Tibial nerve (tissue), 4 donors: ENCODE results near the gene ETV3. TPM values are rescaled to one million over a fixed set of nuclear protein-coding genes. Genes with fewer than 3 reads are reported as not detected.

Experiments
- DNase-seq, 2 donors: peaks; one replicate each; pipeline ENCODE4 v3.0.0-alpha.2; 2019; ENCODE audit warnings: low spot score in 2 of 2
- H3K27ac ChIP-seq, 4 donors: fragments of 200-600 bp; sonication (generic) in 3 of 4; one replicate each; pipeline ENCODE4 v1.5.1; 2017 to 2019; ENCODE audit warnings: mild to moderate bottlenecking in 1 of 4
- H3K27me3 ChIP-seq, 2 donors: fragments of 200-600 bp; sonication (generic) in 1 of 2; one replicate each; pipeline versions ENCODE4 v1.5.1 to v1.6.0; 2017 to 2019
- H3K36me3 ChIP-seq, 3 donors: fragments of 200-600 bp; sonication (generic); one replicate each; pipeline ENCODE4 v1.5.1; 2018 to 2019
- H3K4me1 ChIP-seq, 4 donors: fragments of 200-600 bp; sonication (generic) in 3 of 4; one replicate each; pipeline ENCODE4 v1.5.1; 2017 to 2019
- H3K4me3 ChIP-seq, 4 donors: fragments of 200-600 bp; sonication (generic) in 3 of 4; one replicate each; pipeline ENCODE4 v1.5.1; 2017 to 2019; ENCODE audit warnings: mild to moderate bottlenecking in 1 of 4, moderate library complexity in 1 of 4
- H3K9me3 ChIP-seq, 4 donors: fragments of 200-600 bp; sonication (generic) in 3 of 4; one replicate each; pipeline ENCODE4 v1.5.1; 2017 to 2019
- EP300 ChIP-seq, 2 donors: sonication (generic); formaldehyde crosslinking; IDR thresholded peaks; one replicate each; pipeline ENCODE4 v1.6.1; 2017; ENCODE audit warnings: antibody characterized with exemption in 2 of 2, mild to moderate bottlenecking in 1 of 2
- POLR2A ChIP-seq, 2 donors: fragments of 450-650 bp; IDR thresholded peaks; one replicate each; pipeline ENCODE4 v1.6.1; 2017; ENCODE audit warnings: antibody characterized with exemption in 2 of 2, mild to moderate bottlenecking in 2 of 2, moderate library complexity in 2 of 2
- WGBS, 2 donors: methylation state at CpG; one replicate each; pipeline ENCODE4 v1.1.5; 2018; 5-methylcytosine and 5-hydroxymethylcytosine counted together
- total RNA-seq, 4 donors: library from RNA; depleted of rRNA; stranded (reverse); fragments of >200 nt; gene quantifications; one replicate each; pipeline ENCODE4 v1.1.0, GENCODE V29; 2016
- TF ChIP-seq, protein P1 (sequence below), 5 experiments: fragments of 200-600 bp in 3 of 5; fragments of 450-650 bp in 2 of 5; sonication (generic) in 3 of 5; IDR thresholded peaks; one replicate each; pipeline ENCODE4 v1.5.1; 2016 to 2019; ENCODE audit warnings: antibody characterized with exemption in 5 of 5, mild to moderate bottlenecking in 3 of 5, moderate library complexity in 2 of 5

ETV3 gene
- total RNA-seq, 4 donors from 2014 or later: 18.4 to 20.0 (median 19.1) TPM

DNA sequence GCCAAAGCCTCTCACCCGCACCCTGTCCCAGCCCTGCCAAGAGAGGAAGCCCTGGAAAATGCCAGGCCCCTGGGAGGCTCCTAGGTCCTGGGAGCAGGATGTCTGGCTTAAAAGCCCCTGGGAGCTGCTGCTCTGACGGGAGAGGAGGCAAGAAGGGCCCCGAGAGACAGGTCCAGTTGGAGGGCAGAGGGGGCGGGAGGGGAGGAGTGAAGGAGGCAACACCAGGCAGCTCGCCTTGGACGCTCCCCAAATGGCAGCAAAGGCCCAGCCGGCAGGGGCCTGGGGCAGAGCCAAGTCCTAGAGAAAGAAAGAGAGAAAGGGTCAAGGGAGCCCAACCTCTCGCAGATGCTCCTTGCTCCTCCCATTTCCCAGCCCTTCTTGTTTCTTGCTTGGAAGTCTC lies 45.4 kb downstream of the ETV3 start:
- no peaks in the 10 kb centered on the region for H3K27me3 ChIP-seq
- peaks cover 0 to 20% (median 7%) of the 10 kb centered on the region in 4 donors for H3K4me1 ChIP-seq
- TF ChIP-seq EP300 (IDR thresholded peaks at IDR 0.05) (no peak), POLR2A (IDR thresholded peaks at IDR 0.05) (no peak)
- TF ChIP-seq, protein P1, sequence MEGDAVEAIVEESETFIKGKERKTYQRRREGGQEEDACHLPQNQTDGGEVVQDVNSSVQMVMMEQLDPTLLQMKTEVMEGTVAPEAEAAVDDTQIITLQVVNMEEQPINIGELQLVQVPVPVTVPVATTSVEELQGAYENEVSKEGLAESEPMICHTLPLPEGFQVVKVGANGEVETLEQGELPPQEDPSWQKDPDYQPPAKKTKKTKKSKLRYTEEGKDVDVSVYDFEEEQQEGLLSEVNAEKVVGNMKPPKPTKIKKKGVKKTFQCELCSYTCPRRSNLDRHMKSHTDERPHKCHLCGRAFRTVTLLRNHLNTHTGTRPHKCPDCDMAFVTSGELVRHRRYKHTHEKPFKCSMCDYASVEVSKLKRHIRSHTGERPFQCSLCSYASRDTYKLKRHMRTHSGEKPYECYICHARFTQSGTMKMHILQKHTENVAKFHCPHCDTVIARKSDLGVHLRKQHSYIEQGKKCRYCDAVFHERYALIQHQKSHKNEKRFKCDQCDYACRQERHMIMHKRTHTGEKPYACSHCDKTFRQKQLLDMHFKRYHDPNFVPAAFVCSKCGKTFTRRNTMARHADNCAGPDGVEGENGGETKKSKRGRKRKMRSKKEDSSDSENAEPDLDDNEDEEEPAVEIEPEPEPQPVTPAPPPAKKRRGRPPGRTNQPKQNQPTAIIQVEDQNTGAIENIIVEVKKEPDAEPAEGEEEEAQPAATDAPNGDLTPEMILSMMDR (IDR thresholded peaks at IDR 0.05): no peak
- WGBS, 2 donors: 23 to 26% methylated on average over 7 to 8 of the region's 8 CpGs
- DNase-seq: no peak
- H3K4me3 ChIP-seq: no peak overlapping the region
- H3K36me3 ChIP-seq: no peaks in the 10 kb centered on the region
- H3K9me3 ChIP-seq: no peaks in the 10 kb centered on the region
- H3K27ac ChIP-seq: no peak overlapping the region

DNA sequence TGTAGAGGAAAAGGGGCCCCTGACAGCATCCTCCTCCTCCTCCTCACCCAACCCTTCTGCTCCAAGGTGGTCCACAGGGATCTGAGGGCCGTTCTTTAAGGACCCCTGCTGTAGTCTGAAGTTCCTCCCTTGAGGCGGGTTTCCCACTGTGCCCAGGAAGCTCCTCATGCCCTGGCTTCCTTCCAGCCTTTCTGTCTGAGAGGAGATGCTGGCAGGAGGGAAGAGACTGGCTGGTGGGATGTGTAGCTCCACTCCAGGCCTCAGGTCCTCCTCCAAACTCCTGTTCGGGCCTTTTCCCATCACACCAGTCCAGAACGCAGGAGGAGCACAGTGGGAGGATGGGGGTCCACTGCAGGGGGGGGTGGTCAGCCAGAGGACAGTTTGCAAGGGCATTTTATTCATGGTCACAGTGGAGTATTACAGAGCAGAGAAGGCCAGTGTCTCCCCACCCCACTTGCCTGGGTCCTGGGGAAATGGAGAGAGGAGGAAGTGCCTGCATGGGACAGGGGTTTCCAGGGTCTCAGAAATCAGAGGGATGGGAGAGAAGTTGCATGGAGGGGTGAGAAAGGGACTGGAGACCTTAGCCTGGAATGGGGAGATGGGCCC lies 46.4 kb downstream of the ETV3 start:
- DNase-seq: no peak
- WGBS, 2 donors: 79 to 85% methylated on average over 4 of the region's 4 CpGs
- no peaks in the 10 kb centered on the region for H3K36me3 ChIP-seq
- no peaks in the 10 kb centered on the region for H3K9me3 ChIP-seq
- no peak for TF ChIP-seq EP300 (IDR thresholded peaks at IDR 0.05)
- TF ChIP-seq, protein P1 (IDR thresholded peaks at IDR 0.05): no peak
- TF ChIP-seq POLR2A (IDR thresholded peaks at IDR 0.05): no peak
- H3K4me3 ChIP-seq: no peak overlapping the region
- H3K4me1 ChIP-seq: peaks cover 0 to 20% (median 7%) of the 10 kb centered on the region in 4 donors
- no peak overlapping the region for H3K27ac ChIP-seq
- H3K27me3 ChIP-seq: no peaks in the 10 kb centered on the region

DNA sequence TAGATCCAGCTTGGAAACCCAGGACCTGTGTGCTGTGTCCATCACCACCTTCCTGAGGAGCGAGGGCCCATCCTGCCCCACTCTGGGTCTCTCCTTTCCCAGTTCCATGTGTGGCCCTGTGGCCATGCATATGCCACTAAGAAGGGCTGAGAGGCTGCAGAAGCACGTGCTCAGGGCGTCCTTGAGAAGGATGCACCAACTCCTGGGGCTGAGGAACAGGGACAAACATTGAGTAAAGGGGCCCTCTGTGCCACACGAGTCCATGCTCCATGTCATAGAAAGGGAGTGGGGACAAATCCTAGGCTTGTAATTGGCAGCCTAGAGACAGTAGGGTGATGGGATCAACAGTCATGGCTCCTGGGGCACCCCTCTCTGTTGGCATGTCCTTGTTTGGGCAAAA lies 47.0 kb downstream of the ETV3 start:
- 90 to 93% methylated on average over 3 to 4 of the region's 4 CpGs for whole genome bisulfite sequencing, 2 donors
- H3K27ac ChIP-seq: no peak overlapping the region
- no peak for DNase-seq
- no peaks in the 10 kb centered on the region for H3K9me3 ChIP-seq
- peaks cover 0 to 20% (median 7%) of the 10 kb centered on the region in 4 donors for H3K4me1 ChIP-seq
- no peaks in the 10 kb centered on the region for H3K36me3 ChIP-seq
- H3K4me3 ChIP-seq: no peak overlapping the region
- no peak for TF ChIP-seq POLR2A (IDR thresholded peaks at IDR 0.05)
- TF ChIP-seq, protein P1 (IDR thresholded peaks at IDR 0.05): no peak
- no peak for TF ChIP-seq EP300 (IDR thresholded peaks at IDR 0.05)
- H3K27me3 ChIP-seq: no peaks in the 10 kb centered on the region

DNA sequence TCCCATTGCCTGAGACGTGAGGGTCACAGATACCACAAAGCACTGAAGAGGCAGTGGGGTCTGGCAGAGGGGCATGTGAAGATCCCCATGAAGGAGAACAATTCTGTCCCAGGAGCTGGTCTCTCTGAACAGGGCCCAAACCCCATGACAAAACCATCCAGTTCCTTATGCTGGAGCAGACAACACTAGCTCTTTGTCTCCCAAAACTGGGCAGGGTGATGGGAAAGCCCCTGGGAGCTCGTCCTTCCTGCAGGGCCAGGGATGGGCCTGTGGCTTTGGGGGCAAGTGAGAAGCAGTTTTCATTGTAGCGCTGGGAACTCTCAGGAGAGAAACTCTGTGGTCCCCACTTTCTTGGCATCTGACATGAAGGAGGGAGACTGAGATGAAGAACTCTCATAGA lies 47.4 kb downstream of the ETV3 start:
- no peaks in the 10 kb centered on the region for H3K27me3 ChIP-seq
- no peaks in the 10 kb centered on the region for H3K36me3 ChIP-seq
- WGBS, 2 donors: 34 to 45% methylated on average over 3 of the region's 3 CpGs
- no peak for TF ChIP-seq POLR2A (IDR thresholded peaks at IDR 0.05)
- TF ChIP-seq, protein P1 (IDR thresholded peaks at IDR 0.05): no peak
- no peak for TF ChIP-seq EP300 (IDR thresholded peaks at IDR 0.05)
- H3K9me3 ChIP-seq: no peaks in the 10 kb centered on the region
- peaks cover 0 to 20% (median 7%) of the 10 kb centered on the region in 4 donors for H3K4me1 ChIP-seq
- no peak overlapping the region for H3K27ac ChIP-seq
- no peak overlapping the region for H3K4me3 ChIP-seq
- no peak for DNase-seq

DNA sequence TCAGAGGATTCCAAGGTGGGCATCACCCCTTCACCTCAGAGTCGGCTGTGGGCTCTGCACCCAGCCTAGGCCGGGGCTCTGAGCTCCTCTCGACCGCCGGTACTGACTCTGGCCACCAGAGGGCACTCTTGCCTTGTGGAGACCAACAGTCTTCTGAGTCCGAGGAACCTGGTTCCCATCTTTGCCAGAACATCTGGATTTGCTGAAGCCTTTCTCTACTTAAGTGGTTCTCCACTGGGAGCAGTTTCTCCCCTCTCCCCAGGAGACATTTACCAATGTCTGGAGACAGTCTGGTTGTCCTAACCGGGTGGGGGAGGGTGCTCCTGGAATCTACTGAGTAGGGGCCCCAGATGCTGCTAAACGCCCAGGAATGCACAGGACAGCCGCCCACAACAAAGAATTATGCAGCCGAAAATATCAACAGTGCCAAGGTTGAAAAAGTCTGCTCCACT lies 48.0 kb downstream of the ETV3 start:
- Histone ChIP-seq H3K27me3 (no peaks in the 10 kb centered on the region), H3K27ac (no peak overlapping the region), H3K9me3 (no peaks in the 10 kb centered on the region), H3K36me3 (no peaks in the 10 kb centered on the region), H3K4me3 (no peak overlapping the region), H3K4me1 (peaks cover 0 to 20% (median 7%) of the 10 kb centered on the region in 4 donors)
- 6 to 7% methylated on average over 9 to 10 of the region's 10 CpGs for WGBS, 2 donors
- no peak for TF ChIP-seq POLR2A (IDR thresholded peaks at IDR 0.05)
- TF ChIP-seq EP300 (IDR thresholded peaks at IDR 0.05): peak in 1 of 2 donors; percentile 22
- TF ChIP-seq, protein P1 (IDR thresholded peaks at IDR 0.05): peak; percentile 90 to 97 (median 93)
- DNase-seq: peak; percentile 86 to 95
